Measurements from ENCODE around the gene TNC.

DNA sequence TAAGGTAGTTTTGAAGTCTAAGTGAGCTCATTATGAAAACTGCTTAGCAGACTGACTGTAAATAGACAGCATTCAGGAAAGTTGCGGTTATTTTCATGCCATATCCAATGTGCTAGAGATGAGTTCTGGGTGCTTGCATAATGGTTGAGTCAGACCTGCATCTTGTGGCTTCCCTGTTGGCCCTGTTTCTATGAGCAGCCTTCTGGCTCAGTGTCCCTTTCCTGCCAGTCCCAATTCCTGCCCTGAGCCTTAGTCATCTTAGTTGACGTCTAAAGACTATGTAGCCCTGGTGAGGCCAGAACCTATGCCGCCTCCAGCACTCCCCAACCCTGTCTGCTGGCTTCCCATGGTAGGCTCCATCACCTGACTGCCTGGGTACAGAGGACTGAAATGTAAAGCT is 111.3 kb downstream of the TNC start:
- TF ChIP-seq BHLHE40 (IDR thresholded peaks at IDR 0.05; ENCODE audit: borderline replicate concordance) (no peak), SUZ12 (IDR thresholded peaks at IDR 0.05) (no peak), ELF4 (IDR thresholded peaks at IDR 0.05) (no peak), SP1 (IDR thresholded peaks at IDR 0.05) (no peak), ARNT (IDR thresholded peaks at IDR 0.05) (no peak), TARDBP (IDR thresholded peaks at IDR 0.05) (no peak), LEF1 (IDR thresholded peaks at IDR 0.05; ENCODE audit: borderline replicate concordance) (no peak), HDGF (IDR thresholded peaks at IDR 0.05; ENCODE audit: borderline replicate concordance) (no peak), FOXM1 (IDR thresholded peaks at IDR 0.05; ENCODE audit: borderline replicate concordance) (no peak), FOXA1 (IDR thresholded peaks at IDR 0.05) (no peak), L3MBTL2 (conservative IDR thresholded peaks at IDR 0.05) (no peak)
- TF ChIP-seq, protein P1, sequence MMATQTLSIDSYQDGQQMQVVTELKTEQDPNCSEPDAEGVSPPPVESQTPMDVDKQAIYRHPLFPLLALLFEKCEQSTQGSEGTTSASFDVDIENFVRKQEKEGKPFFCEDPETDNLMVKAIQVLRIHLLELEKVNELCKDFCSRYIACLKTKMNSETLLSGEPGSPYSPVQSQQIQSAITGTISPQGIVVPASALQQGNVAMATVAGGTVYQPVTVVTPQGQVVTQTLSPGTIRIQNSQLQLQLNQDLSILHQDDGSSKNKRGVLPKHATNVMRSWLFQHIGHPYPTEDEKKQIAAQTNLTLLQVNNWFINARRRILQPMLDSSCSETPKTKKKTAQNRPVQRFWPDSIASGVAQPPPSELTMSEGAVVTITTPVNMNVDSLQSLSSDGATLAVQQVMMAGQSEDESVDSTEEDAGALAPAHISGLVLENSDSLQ (IDR thresholded peaks at IDR 0.05), result no peak

Measured in HEK293T (cell line).